ENCODE measurements around the gene TCL1B.

The TCL1B gene

GRCh38 chr14:95666450-95666849, 19.8 kb upstream of the TCL1B start:
- no peak overlapping the region for H3K4me3 ChIP-seq (ENCODE audit: low read depth, low read length)
- in situ Hi-C loops (cut with HindIII; ENCODE audit: low sequenced_read_pairs) = no loop called here
- no peak for DNase-seq (ENCODE audit: low read depth, low spot score)
- no peak for TF ChIP-seq CTCF (IDR thresholded peaks at IDR 0.05; ENCODE audit: low read depth, low read length)

GRCh38 chr14:95667249-95667693, 19.0 kb upstream of the TCL1B start:
- in situ Hi-C loops (cut with HindIII; ENCODE audit: low sequenced_read_pairs) = no loop called here
- no peak overlapping the region for H3K4me3 ChIP-seq (ENCODE audit: low read depth, low read length)
- no peak for DNase-seq (ENCODE audit: low read depth, low spot score)
- no peak for TF ChIP-seq CTCF (IDR thresholded peaks at IDR 0.05; ENCODE audit: low read depth, low read length)

- H3K4me3 ChIP-seq (ENCODE audit: low read depth, low read length) = no peak overlapping the region
- no peak for TF ChIP-seq CTCF (IDR thresholded peaks at IDR 0.05; ENCODE audit: low read depth, low read length)
- DNase-seq (ENCODE audit: low read depth, low spot score) = no peak
- in situ Hi-C loops (cut with HindIII; ENCODE audit: low sequenced_read_pairs) = no loop called here
Measured at GRCh38 chr14:95668235-95668772, 17.9 kb upstream of the TCL1B start.

- no peak for TF ChIP-seq CTCF (IDR thresholded peaks at IDR 0.05; ENCODE audit: low read depth, low read length)
- DNase-seq (ENCODE audit: low read depth, low spot score) = no peak
- in situ Hi-C loops (cut with HindIII; ENCODE audit: low sequenced_read_pairs) = no loop called here
- no peak overlapping the region for H3K4me3 ChIP-seq (ENCODE audit: low read depth, low read length)
Measured at GRCh38 chr14:95674613-95675012, 11.6 kb upstream of the TCL1B start.

GRCh38 chr14:95675486-95675885, 10.7 kb upstream of the TCL1B start:
- in situ Hi-C loops (cut with HindIII; ENCODE audit: low sequenced_read_pairs) = no loop called here
- TF ChIP-seq CTCF (IDR thresholded peaks at IDR 0.05; ENCODE audit: low read depth, low read length) = no peak
- no peak overlapping the region for H3K4me3 ChIP-seq (ENCODE audit: low read depth, low read length)
- no peak for DNase-seq (ENCODE audit: low read depth, low spot score)

GRCh38 chr14:95677179-95677835, 8.9 kb upstream of the TCL1B start:
- in situ Hi-C loops (cut with HindIII; ENCODE audit: low sequenced_read_pairs) = no loop called here
- H3K4me3 ChIP-seq (ENCODE audit: low read depth, low read length) = no peak overlapping the region
- no peak for DNase-seq (ENCODE audit: low read depth, low spot score)
- TF ChIP-seq CTCF (IDR thresholded peaks at IDR 0.05; ENCODE audit: low read depth, low read length) = no peak
